Posterior vena cava (tissue), 2 donors: ENCODE data around the gene AMMECR1L. TPM values are rescaled to one million over a fixed set of nuclear protein-coding genes. Genes with fewer than 3 reads are reported as not detected.

Experiments used
- total RNA-seq, 2 donors: library from RNA; stranded (reverse); fragmentation: NEBNext Ultra II Directional; extraction: Animal tissue kit (Norgen Biotek cat#: 25700); gene quantifications; one replicate each; pipeline ENCODE4 v1.2.1, GENCODE V29; 2021
- donor health status: DM: yes; HTN: yes; CAD: no.
- donor health status: DM: yes; HTN: yes; CAD: no.

The AMMECR1L gene
- total RNA-seq, 2 donors from 2014 or later = 14.2 to 15.4 TPM

Other genes with a start within 250 kb of the AMMECR1L start
- under 1 TPM in 1 of 2 donors, not detected in 1; 0.10 TPM for gene GPR17, start 239.8 kb downstream of the AMMECR1L start, total RNA-seq
- 100 to 1,000 TPM; 210 to 235 TPM for gene LIMS2, start 210.4 kb downstream of the AMMECR1L start, total RNA-seq
- gene SFT2D3, start 184.5 kb downstream of the AMMECR1L start, total RNA-seq = 1 to 10 TPM; 4.3 to 4.7 TPM
- gene WDR33, start 74.8 kb downstream of the AMMECR1L start, total RNA-seq = 10 to 100 TPM; 41.8 to 48.6 TPM
- 10 to 100 TPM; 21.3 to 21.4 TPM for gene POLR2D, start 27.8 kb downstream of the AMMECR1L start, total RNA-seq
- gene SAP130, start 142.1 kb upstream of the AMMECR1L start, total RNA-seq = 10 to 100 TPM; 17.2 to 18.6 TPM
- 10 to 100 TPM; 43.0 to 51.0 TPM for gene UGGT1, start 205.2 kb upstream of the AMMECR1L start, total RNA-seq